ENCODE data around the gene CTSZ. TPM values are rescaled to one million over a fixed set of nuclear protein-coding genes. Genes with fewer than 3 reads are reported as not detected.

CTSZ gene
- total RNA-seq, 1 experiment from 2014 or later, result 37.6 TPM

DNA sequence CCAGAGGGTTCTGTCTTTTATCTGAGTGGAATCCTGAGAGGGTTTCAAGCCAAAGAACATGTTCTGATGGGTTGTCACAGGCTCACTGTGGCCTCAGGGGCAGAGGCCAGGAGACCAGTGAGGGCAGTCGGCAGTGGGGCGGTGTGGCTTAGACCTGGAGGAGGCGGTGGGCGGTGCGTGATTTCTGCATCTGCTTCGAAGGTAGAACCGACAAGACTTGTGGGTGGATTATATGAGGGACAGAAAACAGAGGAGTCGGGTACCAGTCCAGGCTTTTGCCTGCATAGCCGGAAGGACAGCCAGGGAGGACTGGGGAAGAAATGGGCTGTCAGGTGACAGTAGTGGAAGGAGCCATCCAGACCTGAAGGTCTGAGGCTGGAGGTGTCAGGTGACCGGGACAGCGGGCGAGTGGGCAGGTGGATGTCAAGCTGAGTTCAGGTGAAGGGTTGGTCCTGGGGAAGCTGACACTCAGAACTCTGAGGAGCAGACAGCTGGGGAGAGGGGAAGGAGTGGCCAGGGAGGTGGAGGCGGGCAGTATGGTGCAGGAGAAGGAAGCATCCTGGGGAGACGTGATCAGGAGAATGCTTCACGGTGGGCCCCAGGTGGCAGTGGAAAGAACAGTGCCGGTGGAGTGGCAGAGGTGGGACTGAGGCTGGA, 3.1 kb downstream of the CTSZ start:
- no peak for DNase-seq
- WGBS (ENCODE audit: extremely low coverage, insufficient read length, low lambda C conversion rate), result no CpG with 5 or more reads among the region's 16 CpGs
- TF ChIP-seq CTCF (conservative IDR thresholded peaks at IDR 0.05), result no peak

More for the DNA sequence above, 3.1 kb downstream of the CTSZ start:
- peak overlapping the region in 1 of 3 experiments; percentile 77; a peak in 1 of 7 replicates for H3K27ac Mint-ChIP-seq
- Histone ChIP-seq H2BK20ac (ENCODE audit: low read depth, low read length, poor library complexity, severe bottlenecking) (no peak overlapping the region), H2AFZ (ENCODE audit: low read length) (no peak overlapping the region), H3K4ac (ENCODE audit: low read depth, low read length) (no peak overlapping the region), H4K8ac (replicated peaks; ENCODE audit: insufficient read length, low read depth, low read length) (no peak overlapping the region), H3K9me3 (ENCODE audit: control insufficient read depth, low read depth, low read length) (no peaks in the 10 kb centered on the region), H4K5ac (ENCODE audit: insufficient read length, low read depth, low read length) (no peak overlapping the region), H3K27ac (ENCODE audit: insufficient read length, low read depth, low read length) (no peak overlapping the region), H2BK15ac (ENCODE audit: low read depth, low read length) (no peak overlapping the region), H3K14ac (ENCODE audit: insufficient read depth, low read length) (no peak overlapping the region; the same call in 1 of the 2 replicates), H3K56ac (ENCODE audit: insufficient read length, low read depth, low read length) (no peak overlapping the region), H2BK5ac (ENCODE audit: insufficient read length, low read length) (no peak overlapping the region), H4K20me1 (ENCODE audit: control insufficient read depth, insufficient read depth, insufficient read length) (no peaks in the 10 kb centered on the region), H2BK120ac (ENCODE audit: low read depth, low read length, poor library complexity, severe bottlenecking) (no peak overlapping the region), H4K91ac (ENCODE audit: insufficient read length, low read depth, low read length) (no peak overlapping the region), H2AK5ac (ENCODE audit: insufficient read length, low read length) (no peak overlapping the region), H3K9ac (ENCODE audit: extremely low read depth, insufficient read length, low read length) (no peak overlapping the region), H2BK12ac (ENCODE audit: insufficient read length, low read depth, low read length) (no peak overlapping the region), H3K4me1 (ENCODE audit: insufficient read depth, low read length) (no peaks in the 10 kb centered on the region), H3K79me2 (ENCODE audit: insufficient read depth, low read length) (no peaks in the 10 kb centered on the region), H3K79me1 (ENCODE audit: insufficient read depth, low read depth, low read length, poor library complexity, severe bottlenecking) (no peaks in the 10 kb centered on the region), H3K23ac (ENCODE audit: insufficient read length, low read depth, low read length) (no peak overlapping the region), H3K23me2 (ENCODE audit: insufficient read length, low read depth, low read length, poor library complexity, severe bottlenecking) (peaks cover 3% of the 10 kb centered on the region), H3T11ph (ENCODE audit: low read length) (no peak overlapping the region), H3K18ac (ENCODE audit: insufficient read length, low read depth, low read length) (no peak overlapping the region), H3K27me3 (ENCODE audit: insufficient read depth, low read length) (no peaks in the 10 kb centered on the region), H3K4me2 (ENCODE audit: insufficient read depth, insufficient read length, low read length) (no peak overlapping the region)
- H3K27me3 Mint-ChIP-seq (ENCODE audit: low read depth), result peaks cover 13% of the 10 kb centered on the region
- H3K36me3 Mint-ChIP-seq (ENCODE audit: insufficient read depth in 1 of 3, low read depth in 3 of 3), result peaks cover 0 to 21% (median 16%) of the 10 kb centered on the region in 3 experiments; a peak in 4 of 7 replicates
- H3K9me3 Mint-ChIP-seq, result no peaks in the 10 kb centered on the region
- peaks cover 13 to 14% of the 10 kb centered on the region in 2 experiments for H3K4me1 Mint-ChIP-seq
- H3K4me3 Mint-ChIP-seq, result no peak overlapping the region

Measured in H9 (cell line).